HG02884 (cell line): ENCODE measurements around the gene HDAC3.

ENCODE experiments used
- ATAC-seq: cut with Tn5 transposase; IDR thresholded peaks from one replicate; pipeline ENCODE4 v1.9.1; 2021; ENCODE audit warnings: mild to moderate bottlenecking, moderate library complexity; ENCODE audit not compliant: unreplicated experiment

HDAC3 gene

GRCh38 chr5:141636413-141637122 lies at the start of gene HDAC3, which contains the start of gene RELL2:
HDAC3 (minus strand) TSS chr5:141636849; CDS start chr5:141636790, 59 bp downstream.
RELL2 (plus strand) TSS chr5:141636997; CDS start chr5:141638226, 1,229 bp downstream.
- peak; percentile 61 for ATAC-seq

- no peak for ATAC-seq
These were observed 48.9 kb upstream of the HDAC3 start for GRCh38 chr5:141685591-141685990.

GRCh38 chr5:141683596-141684141 lies 47.0 kb upstream of the HDAC3 start:
- ATAC-seq = no peak

GRCh38 chr5:141681695-141682641 lies 45.3 kb upstream of the HDAC3 start, which contains the start of gene ARAP3:
ARAP3 (minus strand) TSS chr5:141682230; CDS start chr5:141680486, 1,744 bp downstream.
- no peak for ATAC-seq

GRCh38 chr5:141681295-141681694 lies 44.6 kb upstream of the HDAC3 start:
- no peak for ATAC-seq

GRCh38 chr5:141680751-141681201 lies 44.1 kb upstream of the HDAC3 start:
- no peak for ATAC-seq

GRCh38 chr5:141680178-141680577 lies 43.5 kb upstream of the HDAC3 start:
- ATAC-seq = no peak

GRCh38 chr5:141677415-141677814 lies 40.8 kb upstream of the HDAC3 start:
- no peak for ATAC-seq

GRCh38 chr5:141675672-141676071 lies 39.0 kb upstream of the HDAC3 start:
- ATAC-seq = no peak

GRCh38 chr5:141674747-141675146 lies 38.1 kb upstream of the HDAC3 start:
- ATAC-seq = no peak

- no peak for ATAC-seq
These were observed 36.5 kb upstream of the HDAC3 start for GRCh38 chr5:141672841-141673813.

- no peak for ATAC-seq
These were observed 35.6 kb upstream of the HDAC3 start for GRCh38 chr5:141672071-141672840.

- no peak for ATAC-seq
These were observed 32.9 kb upstream of the HDAC3 start for GRCh38 chr5:141669520-141669919.

GRCh38 chr5:141668601-141669265 lies 32.1 kb upstream of the HDAC3 start:
- no peak for ATAC-seq

GRCh38 chr5:141665995-141666940 lies 29.6 kb upstream of the HDAC3 start:
- no peak for ATAC-seq

- peak; percentile 96 for ATAC-seq
These were observed 28.2 kb upstream of the HDAC3 start for GRCh38 chr5:141664733-141665461.

- ATAC-seq = no peak
These were observed 26.9 kb upstream of the HDAC3 start for GRCh38 chr5:141663506-141663905.
